GM06990 (cell line): ENCODE data around the gene SH3PXD2A.

Experiments
- DNase-seq: peaks from one replicate; pipeline ENCODE4 v3.0.0-alpha.2; 2011; ENCODE audit not compliant: insufficient read length; ENCODE audit errors: extremely low read depth
- H3K27me3 ChIP-seq: replicated peaks from 2 replicates; pipeline ENCODE4 v1.6.0; 2011; ENCODE audit warnings: low read length; ENCODE audit not compliant: control insufficient read depth, insufficient read depth
- H3K36me3 ChIP-seq: 2 replicates; pipeline ENCODE4 v1.5.1; 2011; ENCODE audit warnings: low read length; ENCODE audit not compliant: control insufficient read depth, insufficient read depth
- H3K4me3 ChIP-seq: replicated peaks from 2 replicates; pipeline ENCODE4 v1.5.1; 2011; ENCODE audit warnings: low read depth, mild to moderate bottlenecking, control low read depth, low read length
- TF ChIP-seq, protein P1 (sequence below): IDR thresholded peaks from 2 replicates; pipeline ENCODE4 v1.5.1; 2011; ENCODE audit warnings: low read length, control low read depth, mild to moderate bottlenecking, inconsistent platforms; ENCODE audit not compliant: insufficient read depth, poor library complexity, severe bottlenecking

Gene SH3PXD2A

DNA sequence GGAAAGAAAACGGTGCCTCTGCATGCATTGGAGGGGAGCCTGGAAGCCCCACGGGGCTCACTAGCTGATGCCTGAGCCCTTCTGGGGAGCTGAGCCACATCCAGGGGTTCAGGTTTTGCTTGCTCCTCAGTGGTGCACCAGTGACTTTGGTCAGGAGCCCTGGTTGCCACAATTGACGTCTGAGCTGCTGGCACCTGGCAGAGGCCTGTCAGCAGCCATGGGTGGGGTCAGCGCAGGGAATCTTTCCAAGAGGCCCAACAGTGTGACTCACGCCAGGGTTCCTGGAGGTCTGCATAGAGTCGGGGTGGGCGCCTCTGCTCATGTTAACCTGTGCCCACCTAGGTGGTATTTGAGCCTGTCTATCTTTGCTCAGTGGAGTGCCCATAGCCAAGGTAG lies 223.1 kb downstream of the SH3PXD2A start:
- DNase-seq, result no peak
- Histone ChIP-seq H3K36me3 (peaks cover 14% of the 10 kb centered on the region), H3K4me3 (no peak overlapping the region), H3K27me3 (no peaks in the 10 kb centered on the region)
- TF ChIP-seq, protein P1, sequence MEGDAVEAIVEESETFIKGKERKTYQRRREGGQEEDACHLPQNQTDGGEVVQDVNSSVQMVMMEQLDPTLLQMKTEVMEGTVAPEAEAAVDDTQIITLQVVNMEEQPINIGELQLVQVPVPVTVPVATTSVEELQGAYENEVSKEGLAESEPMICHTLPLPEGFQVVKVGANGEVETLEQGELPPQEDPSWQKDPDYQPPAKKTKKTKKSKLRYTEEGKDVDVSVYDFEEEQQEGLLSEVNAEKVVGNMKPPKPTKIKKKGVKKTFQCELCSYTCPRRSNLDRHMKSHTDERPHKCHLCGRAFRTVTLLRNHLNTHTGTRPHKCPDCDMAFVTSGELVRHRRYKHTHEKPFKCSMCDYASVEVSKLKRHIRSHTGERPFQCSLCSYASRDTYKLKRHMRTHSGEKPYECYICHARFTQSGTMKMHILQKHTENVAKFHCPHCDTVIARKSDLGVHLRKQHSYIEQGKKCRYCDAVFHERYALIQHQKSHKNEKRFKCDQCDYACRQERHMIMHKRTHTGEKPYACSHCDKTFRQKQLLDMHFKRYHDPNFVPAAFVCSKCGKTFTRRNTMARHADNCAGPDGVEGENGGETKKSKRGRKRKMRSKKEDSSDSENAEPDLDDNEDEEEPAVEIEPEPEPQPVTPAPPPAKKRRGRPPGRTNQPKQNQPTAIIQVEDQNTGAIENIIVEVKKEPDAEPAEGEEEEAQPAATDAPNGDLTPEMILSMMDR, result no peak

DNA sequence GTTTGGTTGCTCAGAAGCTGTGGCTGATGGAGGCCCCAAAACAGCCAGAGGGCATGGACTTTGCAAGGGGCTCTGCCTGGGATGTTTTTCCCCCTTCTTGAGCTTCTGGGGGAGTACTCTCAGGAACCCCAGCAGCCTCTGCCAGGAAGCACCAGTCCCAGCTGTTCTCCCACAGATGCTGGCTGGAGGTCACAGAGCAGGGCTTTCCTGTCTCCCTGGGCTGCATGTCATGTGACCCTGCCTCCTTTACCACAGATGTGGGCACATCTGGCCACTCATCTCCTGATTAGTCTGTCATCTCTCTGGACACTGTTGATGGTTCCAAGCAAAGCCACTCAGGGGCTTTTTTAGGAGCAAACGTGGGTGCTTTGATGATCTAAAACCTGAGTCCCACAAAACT lies 225.2 kb downstream of the SH3PXD2A start:
- DNase-seq, result no peak
- H3K27me3 ChIP-seq, result no peaks in the 10 kb centered on the region
- peaks cover 28% of the 10 kb centered on the region for H3K36me3 ChIP-seq
- TF ChIP-seq, protein P1, result no peak
- no peak overlapping the region for H3K4me3 ChIP-seq

DNA sequence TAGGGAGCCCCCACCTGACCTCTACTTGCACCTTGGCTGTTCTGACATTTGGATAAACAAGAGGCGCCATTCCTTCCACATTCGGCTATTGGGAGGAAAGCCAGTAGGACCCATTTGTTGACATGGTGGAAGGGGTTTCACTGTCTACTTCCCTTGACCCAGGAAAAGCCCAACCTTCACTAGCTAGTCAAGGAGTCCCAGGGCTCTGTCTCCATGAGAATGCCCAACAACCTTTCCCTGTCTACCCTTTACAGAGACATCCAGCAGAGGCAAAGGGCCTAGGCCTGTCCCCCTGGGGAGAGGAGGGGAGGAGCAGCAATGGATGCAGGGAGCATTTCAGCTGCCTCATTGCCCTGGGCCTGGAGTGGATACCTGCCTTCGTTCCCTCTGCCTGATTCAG lies 225.8 kb downstream of the SH3PXD2A start:
- Histone ChIP-seq H3K27me3 (no peaks in the 10 kb centered on the region), H3K4me3 (no peak overlapping the region), H3K36me3 (peaks cover 28% of the 10 kb centered on the region)
- no peak for DNase-seq
- TF ChIP-seq, protein P1, result no peak

DNA sequence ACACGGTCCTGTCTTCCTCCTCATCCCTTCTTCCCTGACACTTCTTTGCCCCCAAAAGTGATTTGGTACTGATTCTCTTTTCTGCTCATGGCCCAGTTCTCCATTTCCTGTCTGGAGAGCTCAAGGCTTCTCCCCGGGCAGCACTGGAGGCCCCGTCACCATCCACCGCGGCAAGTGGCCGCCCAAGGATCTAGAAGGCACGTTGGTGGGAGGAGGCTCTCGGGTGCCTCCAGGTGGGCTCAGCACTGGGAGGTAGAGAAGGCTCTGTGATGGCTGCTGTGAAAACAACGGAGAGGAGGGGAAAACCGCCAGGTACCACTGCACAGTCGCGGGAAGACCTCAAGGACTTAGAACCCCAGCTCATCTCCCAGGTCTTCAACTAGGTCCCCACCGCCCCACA lies 227.5 kb downstream of the SH3PXD2A start:
- H3K36me3 ChIP-seq, result peaks cover 37% of the 10 kb centered on the region
- TF ChIP-seq, protein P1, result no peak
- no peak overlapping the region for H3K4me3 ChIP-seq
- DNase-seq, result no peak
- no peaks in the 10 kb centered on the region for H3K27me3 ChIP-seq

DNA sequence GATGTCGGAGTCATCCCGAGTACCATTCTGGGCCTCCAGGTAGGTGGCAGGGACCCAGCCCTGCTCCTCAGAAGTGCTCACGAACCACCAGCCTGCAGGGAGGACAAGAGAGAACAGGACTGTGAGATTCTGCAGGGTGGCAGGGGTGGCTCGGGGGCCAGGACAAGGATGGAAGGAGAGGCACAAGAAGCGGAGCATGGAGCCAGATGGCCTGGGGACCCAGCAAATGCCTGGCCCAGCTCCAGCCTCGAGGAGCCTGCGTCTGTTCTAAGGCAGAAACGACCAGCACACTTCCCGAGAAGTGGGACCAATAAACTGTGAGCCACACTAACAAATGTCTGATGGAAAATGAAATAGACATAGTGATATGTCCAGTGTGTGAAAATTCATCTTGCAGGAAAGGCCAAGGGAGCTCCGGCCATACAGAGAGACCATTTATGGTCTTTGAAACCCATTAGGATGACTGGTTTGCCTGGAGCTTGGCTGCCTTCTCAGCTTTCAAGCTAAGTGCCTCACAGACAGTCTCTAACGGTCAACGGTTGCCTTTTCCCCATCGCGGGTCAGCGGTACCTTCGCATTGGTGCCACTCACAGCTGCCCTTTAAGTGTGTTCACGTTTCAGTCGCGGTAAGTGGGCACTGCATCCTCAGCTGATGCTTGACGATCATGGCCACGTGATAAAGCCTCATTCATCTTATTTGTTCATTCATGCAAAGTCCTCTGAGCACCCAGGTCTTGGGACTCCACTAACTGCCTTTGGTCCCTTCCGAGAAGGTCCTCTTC lies 228.1 kb downstream of the SH3PXD2A start:
- TF ChIP-seq, protein P1, result no peak
- Histone ChIP-seq H3K4me3 (no peak overlapping the region), H3K36me3 (peaks cover 41% of the 10 kb centered on the region), H3K27me3 (no peaks in the 10 kb centered on the region)
- no peak for DNase-seq

DNA sequence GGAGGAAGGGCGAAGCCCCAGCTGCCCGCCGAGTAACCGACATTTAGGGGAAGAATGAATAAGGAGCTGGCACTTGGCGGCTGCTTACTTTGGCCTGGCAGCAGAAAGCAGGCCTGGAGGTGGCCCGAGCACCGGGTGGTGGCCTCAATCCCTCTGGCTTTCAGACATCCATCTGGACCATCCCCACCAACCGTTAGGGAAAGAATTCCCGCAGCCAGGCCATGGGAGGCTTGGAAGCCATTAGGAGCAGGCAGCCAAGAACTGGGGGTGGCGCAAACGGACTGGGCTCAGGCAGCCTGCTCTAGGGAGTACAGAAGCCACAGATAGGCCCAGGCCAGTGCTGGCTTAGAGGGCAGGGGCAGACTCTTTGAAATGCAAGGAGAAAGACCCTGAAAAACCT lies 229.2 kb downstream of the SH3PXD2A start:
- no peaks in the 10 kb centered on the region for H3K27me3 ChIP-seq
- TF ChIP-seq, protein P1, result no peak
- H3K36me3 ChIP-seq, result peaks cover 49% of the 10 kb centered on the region
- no peak for DNase-seq
- H3K4me3 ChIP-seq, result no peak overlapping the region
